K562 treated with DMSO at 1 percent for 4 hours (cell line): ENCODE data around the gene LRP1. TPM values are rescaled to one million over a fixed set of nuclear protein-coding genes. Genes with fewer than 3 reads are reported as not detected.

Experiments
- total RNA-seq: library from RNA; unstranded; fragments of 300-600 nt; gene quantifications from 2 replicates; pipeline ENCODE4 v1.2.3, GENCODE V29; 2022; ENCODE audit not compliant: insufficient read depth

The LRP1 gene
- total RNA-seq, result 2.2 and 4.7 TPM in 2 replicates

DNA sequence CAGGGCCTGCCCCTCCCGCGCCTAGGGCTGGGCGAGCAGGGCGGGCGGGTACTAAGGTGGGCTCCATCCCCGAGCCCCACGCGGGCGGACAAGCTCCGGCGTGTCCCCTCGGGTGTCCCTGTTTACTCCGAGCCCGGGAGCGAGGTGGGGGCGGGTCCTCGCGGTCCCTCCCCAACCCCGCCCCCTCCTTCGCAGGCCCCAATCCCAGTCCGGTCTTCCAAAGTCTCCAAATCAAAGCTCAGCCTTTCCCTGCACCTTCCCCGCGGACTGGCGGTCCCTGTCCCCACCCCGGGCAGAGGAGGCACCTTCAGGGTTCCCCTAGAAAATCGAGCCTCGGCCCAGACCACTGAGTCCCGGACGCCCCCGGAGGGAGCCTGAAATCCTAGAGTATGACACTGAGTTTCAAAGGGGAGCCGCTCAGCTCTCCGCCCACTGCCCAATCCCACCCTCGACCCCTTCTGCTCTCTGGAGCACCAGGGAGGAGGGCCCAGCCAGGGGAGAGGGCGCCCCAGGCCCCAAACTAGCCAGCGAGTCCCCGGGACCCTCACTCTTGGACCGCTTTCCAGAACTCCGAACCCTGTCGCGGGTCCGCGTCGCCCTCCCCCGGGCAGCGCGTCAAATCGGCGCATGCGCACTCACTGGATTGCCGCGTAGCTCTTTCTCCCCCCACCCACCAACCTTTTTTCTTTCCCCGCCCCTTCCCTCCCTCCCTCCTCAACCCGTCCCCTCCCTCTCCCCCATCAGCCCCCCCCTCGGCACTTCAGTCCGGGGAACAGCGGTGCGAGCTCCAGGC, at the start of gene LRP1:
LRP1 (plus strand) TSS at position 758 of the 793 bp plus-strand sequence. CDS start 482 bp downstream, outside the sequence.

DNA sequence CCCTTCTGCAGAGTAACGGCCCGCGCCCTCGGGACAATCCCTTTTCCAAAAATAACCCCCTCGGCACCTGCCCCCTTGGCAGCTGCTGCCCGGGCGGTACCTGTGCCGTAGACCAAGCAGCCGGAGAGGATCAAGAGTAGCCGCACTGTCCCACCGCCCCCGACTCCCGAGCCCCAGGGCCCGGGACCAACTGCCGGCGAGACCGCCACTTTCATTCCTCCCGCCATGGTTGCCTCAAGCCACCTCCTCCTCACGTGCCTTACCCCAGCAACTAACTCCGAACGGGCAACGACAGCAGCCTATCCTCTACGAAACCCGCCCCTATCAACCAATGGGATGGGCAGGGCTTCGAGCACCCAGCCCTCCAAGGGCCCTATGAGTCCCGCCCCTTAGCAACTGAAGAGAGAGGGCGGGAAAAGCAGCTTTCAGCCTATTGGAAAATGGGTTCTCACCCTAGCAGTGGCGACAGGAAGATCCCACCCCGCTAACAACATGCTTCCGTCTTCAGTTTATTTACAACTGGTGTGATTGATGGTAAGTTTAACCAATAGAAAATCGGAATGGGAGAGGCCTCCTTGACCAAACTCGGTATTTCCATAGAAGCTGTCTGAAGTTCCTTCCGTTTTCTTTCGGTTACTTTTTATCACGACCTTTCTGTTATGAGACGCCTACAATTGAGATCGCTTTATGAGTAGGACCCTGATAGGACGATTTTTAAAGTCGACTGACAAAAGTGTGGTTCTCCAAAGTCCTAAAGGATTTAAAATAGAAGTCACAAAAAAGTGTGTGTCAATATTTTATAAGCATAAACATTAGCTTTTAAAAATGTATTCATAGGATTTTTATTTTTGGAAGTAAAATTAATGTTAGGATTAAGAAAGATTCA, 49.5 kb upstream of the LRP1 start, which contains the start of gene NEMP1:
NEMP1 (minus strand) TSS at position 273 of the 886 bp plus-strand sequence; CDS start at position 227, 46 bp downstream.

DNA sequence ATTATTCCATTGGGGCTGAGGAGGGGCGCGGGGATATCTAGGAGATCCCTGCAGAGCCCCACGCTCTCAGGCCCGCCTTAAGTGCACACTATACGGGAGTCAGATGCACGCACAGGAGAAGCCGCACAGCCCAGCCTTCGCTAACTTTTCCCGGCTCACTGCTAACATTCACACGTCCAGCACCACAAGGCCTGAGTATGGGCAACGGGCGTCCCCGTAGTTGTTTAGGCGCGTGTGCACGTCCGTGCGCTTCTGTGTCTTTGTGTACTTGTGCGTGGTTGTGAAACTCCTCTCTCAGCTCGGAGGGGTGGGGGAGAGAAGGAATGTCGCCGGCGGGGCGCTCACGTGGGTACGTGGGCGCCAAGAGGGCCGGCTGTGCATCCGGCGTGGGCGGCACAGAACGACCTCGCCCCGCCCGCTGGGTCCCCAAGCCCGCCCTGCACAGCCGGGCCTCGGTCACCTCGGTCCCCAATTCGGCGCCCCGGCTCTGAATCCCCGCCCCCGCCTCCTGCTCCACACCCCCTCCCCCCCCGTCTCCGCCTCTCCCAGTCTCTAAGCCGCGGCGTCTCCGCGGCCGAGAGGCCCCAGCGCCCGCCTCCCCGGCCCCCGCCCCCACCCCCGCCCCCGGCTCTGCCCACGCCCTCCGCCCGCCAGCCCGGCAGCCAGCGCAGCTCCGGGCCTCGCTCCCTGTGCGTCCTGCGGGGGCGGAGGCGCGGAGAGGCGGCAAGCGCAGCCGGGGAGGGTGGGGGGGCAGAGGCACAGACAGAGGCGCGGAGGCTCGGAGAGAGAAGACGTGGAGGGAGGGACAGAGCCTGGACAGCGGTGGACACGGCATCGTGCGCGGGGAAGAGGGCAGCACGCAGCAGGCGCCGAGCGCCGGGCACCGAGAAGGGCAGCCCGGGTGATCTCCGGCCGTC, 39.7 kb upstream of the LRP1 start, which contains the start of gene NAB2:
NAB2 (plus strand) TSS at position 761 of the 917 bp plus-strand sequence. CDS start 158 bp downstream, outside the sequence.

DNA sequence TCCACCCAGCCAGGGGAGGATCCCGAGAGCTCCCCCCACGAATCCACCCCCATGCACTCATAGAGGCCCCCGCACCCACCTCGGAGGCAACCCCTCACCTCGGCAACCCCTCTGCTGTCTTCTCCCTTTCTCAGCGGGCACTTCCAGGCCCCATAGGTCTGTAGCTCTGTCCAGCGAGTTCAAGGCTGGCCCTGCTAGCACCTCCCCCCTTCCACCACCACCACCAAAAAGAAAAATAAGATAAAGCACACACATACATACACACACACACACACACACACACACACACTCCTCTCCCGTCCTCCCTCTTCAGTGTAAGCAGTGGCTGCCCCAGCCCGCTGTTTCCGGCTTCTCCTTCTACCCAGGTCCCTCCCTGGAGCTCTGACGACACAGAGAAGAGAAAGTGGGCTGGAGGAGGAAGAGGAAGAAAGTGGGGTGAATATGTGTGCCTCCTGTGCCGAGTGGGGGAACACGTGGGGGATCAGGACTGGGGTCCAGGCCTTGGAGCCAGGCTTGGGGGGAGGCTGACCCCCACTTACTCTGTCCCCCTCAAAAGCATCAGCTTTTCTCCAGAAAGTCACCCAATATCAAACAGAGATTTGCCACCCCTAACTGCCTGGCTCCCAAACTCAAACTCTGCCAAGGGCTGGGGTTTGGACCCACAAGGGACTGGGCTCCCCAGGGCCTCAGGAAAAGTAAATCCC, 17.1 kb upstream of the LRP1 start, which contains the start of gene STAT6:
STAT6 (minus strand) TSS at position 332 of the 704 bp plus-strand sequence. CDS start 3,084 bp downstream, outside the sequence.

DNA sequence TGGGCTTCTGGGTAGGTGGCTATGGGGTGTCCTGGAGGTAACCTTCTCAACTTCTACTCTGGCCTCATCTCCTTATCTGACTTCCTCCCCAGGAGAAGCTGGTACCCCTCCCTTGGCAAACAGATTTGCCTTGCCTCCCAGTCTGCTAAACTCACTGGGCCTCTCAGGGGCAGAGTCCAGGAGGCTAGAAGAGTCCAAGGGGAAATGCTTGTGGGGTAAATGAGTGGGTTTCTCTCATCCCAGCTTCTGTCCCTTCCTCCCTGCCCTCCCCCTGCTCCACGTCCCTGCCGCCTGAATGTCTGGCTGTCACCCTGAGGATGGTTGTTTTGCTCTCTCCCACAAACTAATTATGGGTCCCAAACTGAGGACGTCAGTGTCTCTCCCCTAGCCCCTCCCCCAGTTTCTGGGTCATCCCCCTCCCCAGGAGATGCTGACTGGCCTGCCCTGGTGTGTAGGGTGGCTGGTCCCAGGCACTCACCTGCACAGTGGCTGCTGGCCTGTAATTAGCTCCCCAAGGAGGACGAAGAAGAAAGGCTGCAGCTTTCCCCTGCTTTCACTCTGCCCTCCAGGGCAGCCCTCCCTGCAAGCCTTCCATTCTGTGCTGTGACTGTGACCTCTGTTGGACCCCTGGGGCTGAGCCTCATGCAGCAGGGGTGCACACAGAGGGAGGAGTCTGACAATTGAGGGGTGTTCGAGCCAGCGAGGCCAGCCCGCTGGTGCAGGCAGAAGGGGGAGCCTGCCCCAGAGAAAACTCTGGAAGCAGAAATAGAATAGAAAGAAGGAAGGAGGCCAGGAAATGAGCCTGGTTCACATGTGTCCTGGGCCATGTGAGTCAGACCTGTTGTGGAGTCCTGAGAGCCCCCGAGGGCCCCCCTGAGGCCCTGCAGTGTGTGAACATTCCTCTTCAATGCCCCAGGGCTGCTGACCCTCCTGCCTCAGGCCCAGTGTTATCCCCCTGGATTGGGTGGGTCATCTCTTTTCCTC, 19.0 kb downstream of the LRP1 start, which contains the start of gene LRP1-AS:
LRP1-AS (minus strand) TSS at position 659 of the 984 bp plus-strand sequence.

DNA sequence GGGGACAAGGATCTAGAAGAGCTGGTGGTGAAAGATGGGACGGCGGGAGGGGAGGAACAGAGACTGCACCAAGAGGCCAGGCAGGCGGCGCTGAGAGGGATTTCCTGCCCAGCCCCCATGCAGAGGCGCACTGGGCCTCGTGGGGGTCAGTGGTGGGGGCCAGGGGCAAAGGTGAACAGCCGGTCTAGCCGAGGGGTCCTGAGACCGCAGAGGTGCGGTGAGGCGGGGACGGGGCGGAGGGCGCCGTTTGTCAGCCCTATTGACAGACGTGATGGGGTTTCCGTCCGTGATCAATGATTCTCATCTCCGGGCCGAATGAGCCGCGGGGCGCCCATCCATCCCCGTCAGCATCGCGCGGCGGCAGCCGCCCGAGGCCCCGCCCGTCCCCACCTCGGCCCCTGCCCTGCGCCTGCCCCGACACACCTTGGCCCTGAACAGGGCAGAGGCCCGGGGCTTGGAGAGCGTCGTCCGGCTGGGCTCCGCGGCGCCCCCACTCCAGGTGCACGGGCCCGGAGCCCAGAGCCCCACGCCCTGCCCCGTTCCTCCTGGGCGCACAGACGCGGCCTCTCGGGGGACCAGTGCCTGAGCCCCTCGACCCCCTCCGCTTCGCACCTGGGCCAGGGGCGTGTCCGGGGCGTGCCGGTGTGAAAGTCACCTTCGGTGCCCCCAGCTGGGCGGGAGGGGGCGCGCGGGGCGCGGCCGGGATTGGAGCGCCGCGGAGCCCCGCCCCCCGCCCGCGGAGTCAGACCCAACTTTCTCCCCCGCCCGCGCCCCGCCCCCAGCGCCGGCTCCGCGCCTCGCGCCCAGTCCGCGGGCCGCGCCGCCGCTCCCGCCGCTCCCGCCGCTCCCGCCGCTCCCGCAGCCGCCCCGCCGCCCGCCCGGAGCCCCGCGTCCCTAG, 88.0 kb downstream of the LRP1 start, which contains the start of gene NXPH4:
NXPH4 (plus strand) TSS at position 781 of the 898 bp plus-strand sequence. CDS start 176 bp downstream, outside the sequence.

DNA sequence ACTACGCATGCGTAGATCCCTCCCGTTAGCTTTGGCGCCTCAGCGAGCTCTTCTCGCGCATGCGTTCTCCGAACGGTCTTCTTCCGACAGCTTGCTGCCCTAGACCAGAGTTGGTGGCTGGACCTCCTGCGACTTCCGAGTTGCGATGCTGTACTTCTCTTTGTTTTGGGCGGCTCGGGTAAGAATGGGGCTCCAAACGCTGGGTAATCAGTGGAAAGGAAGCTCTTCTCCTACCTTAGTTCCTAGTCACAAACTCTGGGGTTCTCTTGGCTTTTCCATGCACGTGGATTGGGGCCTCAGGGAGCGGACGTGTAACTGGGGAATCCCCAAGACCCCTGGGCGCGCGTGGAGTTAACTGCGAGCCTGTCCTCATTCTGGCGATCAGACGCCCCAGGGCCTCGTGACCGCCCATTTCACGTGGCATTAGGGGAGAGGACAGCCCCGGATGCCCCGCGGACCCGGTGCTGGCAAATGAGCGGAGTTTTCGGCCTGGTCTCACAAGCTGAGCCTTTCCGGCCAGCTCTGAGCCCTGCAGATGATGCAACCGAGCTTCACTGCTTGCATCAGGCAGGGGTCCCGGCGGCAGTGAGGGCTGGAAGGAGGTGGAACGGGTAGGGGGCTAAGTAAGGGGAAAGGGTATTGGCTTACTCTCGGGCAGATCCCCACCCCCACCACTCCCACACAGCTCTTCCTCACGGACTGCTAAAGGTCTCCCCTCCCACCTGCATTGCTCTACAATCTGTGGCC, 101.5 kb downstream of the LRP1 start, which contains the start of gene SHMT2:
SHMT2 (plus strand) TSS at position 78 of the 747 bp plus-strand sequence; CDS start at position 146, 68 bp downstream.

DNA sequence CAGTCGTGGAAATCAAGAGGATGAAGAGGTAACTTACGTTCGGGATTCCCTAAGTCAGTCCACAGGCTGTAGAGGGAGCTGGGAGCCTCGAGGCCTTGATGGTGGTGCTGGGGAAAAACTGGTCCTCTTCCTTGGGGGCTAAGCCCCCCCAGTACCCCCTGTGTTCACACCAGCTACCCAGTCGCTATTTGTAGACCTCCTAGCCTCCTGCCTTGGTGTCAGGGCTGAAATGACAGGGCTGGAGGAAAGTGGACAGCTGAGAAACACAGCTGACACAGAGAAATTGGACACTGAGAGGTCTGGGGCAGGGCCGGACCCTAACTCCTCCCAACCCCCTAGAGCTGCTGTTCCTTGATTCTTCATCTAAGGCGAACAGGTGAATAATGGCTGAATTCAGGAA, 122.7 kb downstream of the LRP1 start, which contains the start of gene STAC3:
STAC3 (minus strand) TSS at position 232 of the 400 bp plus-strand sequence. CDS start 1,551 bp downstream, outside the sequence.

Other genes with a start within 250 kb of the LRP1 start
- gene SDR9C7, start 194.1 kb upstream of the LRP1 start, total RNA-seq, result not detected in 2 replicates
- gene RDH16, start 170.9 kb upstream of the LRP1 start, total RNA-seq, result 0.50 TPM in 1 of 2 replicates, not detected in the other
- gene ZBTB39, start 121.9 kb upstream of the LRP1 start, total RNA-seq, result 6.7 and 8.9 TPM in 2 replicates
- gene TAC3, start 112.0 kb upstream of the LRP1 start, total RNA-seq, result 1.2 TPM in 1 of 2 replicates, not detected in the other
- 0.25 TPM in 1 of 2 replicates, not detected in the other for gene MYO1A, start 78.4 kb upstream of the LRP1 start, total RNA-seq
- gene NEMP1, start 49.7 kb upstream of the LRP1 start, total RNA-seq, result 27.9 and 32.2 TPM in 2 replicates
- gene NAB2, start 39.4 kb upstream of the LRP1 start, total RNA-seq, result 27.9 and 29.0 TPM in 2 replicates
- gene STAT6, start 17.1 kb upstream of the LRP1 start, total RNA-seq, result 39.9 and 42.8 TPM in 2 replicates
- not detected in 2 replicates for gene LRP1-AS, start 19.1 kb downstream of the LRP1 start, total RNA-seq
- gene NXPH4, start 88.3 kb downstream of the LRP1 start, total RNA-seq, result 6.5 and 7.2 TPM in 2 replicates
- gene SHMT2, start 101.2 kb downstream of the LRP1 start, total RNA-seq, result 643 and 739 TPM in 2 replicates
- gene STAC3, start 122.7 kb downstream of the LRP1 start, total RNA-seq, result 6.3 and 7.1 TPM in 2 replicates